K562 (cell line): ENCODE results near the gene LRP6.

Experiments used
- CSDE1 ChIP-seq, 2 experiments: fragments of 450-650 bp; IDR thresholded peaks; 2 replicates each; pipeline ENCODE4 v1.6.1; 2016; ENCODE audit warnings: mild to moderate bottlenecking in 1 of 2
- ELF2 ChIP-seq: fragments of 250-450 bp; sonication (Bioruptor Pico); IDR thresholded peaks from 2 replicates; pipeline ENCODE4 v1.5.0; 2021; ENCODE audit warnings: mild to moderate bottlenecking
- EP300 ChIP-seq: IDR thresholded peaks from 2 replicates; pipeline ENCODE4 v1.6.1; 2012; ENCODE audit warnings: low read length, improper control_type of control experiment
- KLF16 ChIP-seq: IDR thresholded peaks from 2 replicates; pipeline ENCODE4 v1.6.1; 2016; ENCODE audit warnings: antibody characterized with exemption
- NONO ChIP-seq, 2 experiments: fragments of 200-400 bp in 1 of 2; fragments of 450-650 bp in 1 of 2; formaldehyde crosslinking in 1 of 2; IDR thresholded peaks; 2 replicates each; pipeline ENCODE4 v1.6.1; 2017; ENCODE audit warnings: low read depth in 2 of 2, mild to moderate bottlenecking in 2 of 2, moderate library complexity in 2 of 2, low read length in 1 of 2
- RERE ChIP-seq: sonication (generic); formaldehyde crosslinking; IDR thresholded peaks from 2 replicates; pipeline ENCODE4 v1.8.0; 2023; ENCODE audit warnings: missing genetic modification reagents, mild to moderate bottlenecking, borderline replicate concordance
- SIN3B ChIP-seq: fragments of 450-650 bp; IDR thresholded peaks from 2 replicates; pipeline ENCODE4 v1.6.1; 2017; ENCODE audit warnings: low read depth, mild to moderate bottlenecking, moderate library complexity
- U2AF2 ChIP-seq: fragments of 200-400 bp; formaldehyde crosslinking; optimal IDR thresholded peaks from 2 replicates; pipeline ENCODE3; 2017; ENCODE audit warnings: low read depth, mild to moderate bottlenecking, low read length
- USF1 ChIP-seq: sonication (generic); formaldehyde crosslinking; IDR thresholded peaks from 2 replicates; pipeline ENCODE4 v1.9.0; 2022; ENCODE audit warnings: mild to moderate bottlenecking, missing genetic modification reagents
- YY1 ChIP-seq, 3 experiments: IDR thresholded peaks; 2 replicates each; pipeline ENCODE4 v1.6.1; 2011; ENCODE audit warnings: low read length in 2 of 3, mild to moderate bottlenecking in 2 of 3, moderate library complexity in 2 of 3, borderline replicate concordance in 1 of 3, control low read depth in 1 of 3, low read depth in 1 of 3; ENCODE audit not compliant: insufficient read depth in 3 of 3, insufficient replicate concordance in 2 of 3, control insufficient read depth in 1 of 3, insufficient read length in 1 of 3; ENCODE audit errors: extremely low read depth in 1 of 3
- ZNF24 ChIP-seq: fragments of 450-650 bp; IDR thresholded peaks from 2 replicates; pipeline ENCODE4 v1.6.1; 2016
- ZNF707 ChIP-seq: fragments of 250-450 bp; sonication (Bioruptor Pico); conservative IDR thresholded peaks from 2 replicates; pipeline ENCODE4 v1.8.0; 2022; ENCODE audit warnings: inconsistent platforms, mild to moderate bottlenecking, moderate library complexity

DNA sequence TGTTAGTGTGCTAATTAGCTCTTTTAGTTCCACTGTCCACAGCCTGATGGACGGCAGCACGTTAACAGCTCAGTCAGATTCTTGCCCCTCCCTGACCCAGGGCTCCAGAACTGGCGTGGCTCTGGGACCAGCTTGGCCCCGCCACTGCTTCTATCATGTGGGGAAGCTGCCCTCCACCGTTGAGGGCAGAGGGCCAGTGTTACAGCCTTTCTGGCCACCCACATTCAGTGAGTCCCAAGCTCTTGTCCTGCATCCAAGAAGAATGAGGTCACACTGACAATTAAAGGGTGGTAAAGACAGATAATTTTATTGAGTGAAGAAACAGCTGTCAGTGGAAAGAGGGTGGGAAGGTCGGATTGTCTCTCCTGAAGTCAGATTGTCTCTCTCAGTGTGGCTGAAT lies 159.2 kb downstream of the LRP6 start:
- TF ChIP-seq U2AF2 = no peak
- TF ChIP-seq ELF2 (CRISPR knock-in tag) = no peak
- no peak for TF ChIP-seq YY1 (IDR thresholded peaks at IDR 0.05; ENCODE audit: borderline replicate concordance in 1 of 3, control insufficient read depth in 1 of 3, extremely low read depth in 1 of 3, insufficient read depth in 3 of 3, insufficient read length in 1 of 3, insufficient replicate concordance in 2 of 3, low read depth in 1 of 3, low read length in 2 of 3)
- no peak for TF ChIP-seq CSDE1 (IDR thresholded peaks at IDR 0.05)
- no peak for TF ChIP-seq ZNF24
- TF ChIP-seq ZNF707 (CRISPR knock-in tag) = no peak
- TF ChIP-seq SIN3B = no peak
- TF ChIP-seq EP300 = no peak
- TF ChIP-seq RERE = no peak
- TF ChIP-seq KLF16 = no peak
- TF ChIP-seq USF1 = no peak
- TF ChIP-seq NONO (IDR thresholded peaks at IDR 0.05; ENCODE audit: low read depth in 2 of 2, low read length in 1 of 2) = no peak
